HG03039 (cell line): Measurements from ENCODE around the gene AADAC.
"Not testable (repeated sequence)": the region's sequence is repeated elsewhere in the genome, so short reads cannot be mapped to it uniquely, and the experiment has no call there.

ENCODE experiments used
- ATAC-seq: cut with Tn5 transposase; IDR thresholded peaks from one replicate; pipeline ENCODE4 v1.9.1; 2021; ENCODE audit warnings: mild to moderate bottlenecking, moderate library complexity; ENCODE audit not compliant: unreplicated experiment

The AADAC gene, protein sequence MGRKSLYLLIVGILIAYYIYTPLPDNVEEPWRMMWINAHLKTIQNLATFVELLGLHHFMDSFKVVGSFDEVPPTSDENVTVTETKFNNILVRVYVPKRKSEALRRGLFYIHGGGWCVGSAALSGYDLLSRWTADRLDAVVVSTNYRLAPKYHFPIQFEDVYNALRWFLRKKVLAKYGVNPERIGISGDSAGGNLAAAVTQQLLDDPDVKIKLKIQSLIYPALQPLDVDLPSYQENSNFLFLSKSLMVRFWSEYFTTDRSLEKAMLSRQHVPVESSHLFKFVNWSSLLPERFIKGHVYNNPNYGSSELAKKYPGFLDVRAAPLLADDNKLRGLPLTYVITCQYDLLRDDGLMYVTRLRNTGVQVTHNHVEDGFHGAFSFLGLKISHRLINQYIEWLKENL

GRCh38 chr3:151813799-151814198 lies at the start of gene AADAC:
AADAC (plus strand) TSS chr3:151814116; CDS start chr3:151814163, 47 bp downstream.
- ATAC-seq: no peak

GRCh38 chr3:151764699-151765098 lies 49.2 kb upstream of the AADAC start:
- ATAC-seq: not testable (repeated sequence)

DNA sequence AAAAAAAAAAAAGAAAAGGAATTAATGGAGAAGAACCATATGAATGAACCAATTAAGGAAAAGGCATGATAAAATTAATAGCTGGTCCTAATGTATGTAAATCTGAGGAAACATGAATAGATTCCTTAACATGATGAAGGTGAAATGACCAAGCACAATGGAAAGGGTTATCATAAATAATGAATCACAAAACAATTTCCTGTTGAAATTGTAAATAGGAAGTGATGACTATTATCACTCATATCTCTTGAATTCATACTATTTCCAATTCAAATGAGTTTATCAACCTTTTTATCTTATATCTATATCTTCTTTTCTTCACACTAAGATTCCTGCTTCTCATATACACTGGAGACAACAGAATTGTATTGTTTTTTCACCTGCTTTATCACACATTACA lies 48.2 kb upstream of the AADAC start:
- ATAC-seq: no peak

DNA sequence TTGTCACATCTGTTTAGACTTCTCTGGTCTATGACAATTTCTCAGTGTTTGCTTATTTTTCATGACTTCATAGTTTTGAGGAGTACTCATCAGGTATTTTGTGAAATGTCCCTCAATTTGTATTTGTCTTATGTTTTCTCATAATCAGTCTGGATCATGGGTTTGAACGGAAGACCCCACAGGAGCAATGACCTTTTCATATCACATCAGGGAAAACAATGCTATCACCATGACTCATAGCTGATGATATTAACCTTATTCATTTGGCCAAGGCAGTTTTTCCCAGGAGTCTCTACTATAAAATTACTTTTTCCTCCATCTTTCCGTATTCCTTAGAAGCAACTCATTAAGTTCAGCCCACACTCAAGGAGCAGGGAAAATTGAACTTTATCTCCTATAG lies 47.5 kb upstream of the AADAC start:
- ATAC-seq: no peak

GRCh38 chr3:151768393-151768930 lies 45.5 kb upstream of the AADAC start:
- ATAC-seq: no peak

GRCh38 chr3:151769175-151769574 lies 44.7 kb upstream of the AADAC start:
- ATAC-seq: no peak

- no peak for ATAC-seq
These were observed 43.0 kb upstream of the AADAC start for GRCh38 chr3:151770956-151771355.

DNA sequence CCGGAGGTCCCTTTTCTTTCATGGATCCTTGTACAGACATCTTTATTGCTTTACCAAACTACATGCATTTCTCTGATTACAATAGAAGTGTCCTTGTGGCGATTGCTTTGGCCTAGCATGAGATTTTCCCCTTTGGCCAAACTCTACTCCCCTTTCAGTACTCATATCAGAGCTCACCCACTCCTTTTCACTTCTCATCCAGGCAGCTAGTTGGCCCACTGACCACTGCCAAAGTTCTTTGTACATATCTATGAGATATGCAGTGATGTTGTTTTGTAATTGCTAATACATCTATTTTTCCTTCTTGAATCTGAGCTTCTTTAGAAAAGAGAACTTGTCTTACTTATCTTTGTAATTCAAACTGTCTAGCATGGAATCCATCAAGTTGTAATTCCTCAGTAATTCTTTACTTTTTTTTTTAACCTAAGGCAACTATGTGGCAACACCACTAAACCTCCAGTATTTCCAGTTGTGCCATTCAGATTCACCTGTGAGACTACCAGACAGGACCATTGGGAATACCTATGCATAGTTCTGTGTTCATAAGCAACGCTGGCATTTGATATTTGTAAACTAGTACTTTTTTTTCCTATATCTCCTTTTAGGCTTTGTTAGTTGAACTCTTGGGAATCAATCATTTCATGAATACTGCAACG lies 41.0 kb upstream of the AADAC start:
- ATAC-seq: no peak

- ATAC-seq: no peak
These were observed 39.7 kb upstream of the AADAC start for GRCh38 chr3:151774235-151774634.

- no peak for ATAC-seq
These were observed 39.0 kb upstream of the AADAC start for GRCh38 chr3:151774910-151775309.

- ATAC-seq: no peak
These were observed 38.3 kb upstream of the AADAC start for GRCh38 chr3:151775314-151776258.

DNA sequence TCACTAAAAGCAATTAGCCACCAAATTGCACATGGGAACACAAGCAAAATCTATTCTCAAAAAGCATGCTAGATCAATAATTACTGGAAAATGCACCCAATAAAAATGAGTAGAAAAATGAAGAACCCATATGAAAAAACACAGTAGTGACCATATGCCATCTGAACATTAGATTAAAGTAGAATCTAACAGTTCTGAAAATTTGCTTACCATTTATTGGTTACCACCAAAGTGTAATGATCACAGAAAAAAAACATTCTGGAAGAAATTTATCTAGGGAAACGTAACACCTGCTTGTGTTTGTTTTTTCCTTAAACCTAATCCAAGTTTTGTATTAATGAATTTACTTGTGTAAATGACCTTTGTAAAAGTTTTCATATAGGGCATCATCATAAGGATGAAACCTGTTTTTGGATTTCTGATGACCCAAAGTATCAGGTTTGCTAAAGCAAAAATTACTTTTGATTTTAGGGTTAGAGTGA lies 37.6 kb upstream of the AADAC start:
- no peak for ATAC-seq

DNA sequence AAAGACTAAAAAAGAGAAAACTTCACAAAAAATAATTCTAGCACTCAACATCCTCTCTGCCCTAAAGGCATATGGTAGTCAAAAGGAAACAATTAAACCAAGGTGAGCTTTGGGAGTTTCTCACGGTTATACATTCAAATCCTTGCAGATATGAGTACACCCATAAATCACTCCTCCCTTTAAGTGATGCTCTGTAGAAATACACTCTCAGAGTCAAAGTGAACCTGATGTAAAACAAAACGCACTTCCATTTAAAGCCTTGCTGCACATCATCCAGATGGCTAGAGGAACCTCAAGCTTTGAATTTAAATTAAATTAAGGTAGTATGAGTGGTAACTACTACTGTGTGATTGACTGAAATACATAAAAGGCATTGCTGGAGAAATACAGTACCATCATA lies 36.0 kb upstream of the AADAC start:
- no peak for ATAC-seq

- no peak for ATAC-seq
These were observed 26.3 kb upstream of the AADAC start for GRCh38 chr3:151787626-151788025.

- ATAC-seq: no peak
These were observed 25.5 kb upstream of the AADAC start for GRCh38 chr3:151788401-151788800.

GRCh38 chr3:151789853-151790463 lies 24.0 kb upstream of the AADAC start:
- ATAC-seq: no peak

DNA sequence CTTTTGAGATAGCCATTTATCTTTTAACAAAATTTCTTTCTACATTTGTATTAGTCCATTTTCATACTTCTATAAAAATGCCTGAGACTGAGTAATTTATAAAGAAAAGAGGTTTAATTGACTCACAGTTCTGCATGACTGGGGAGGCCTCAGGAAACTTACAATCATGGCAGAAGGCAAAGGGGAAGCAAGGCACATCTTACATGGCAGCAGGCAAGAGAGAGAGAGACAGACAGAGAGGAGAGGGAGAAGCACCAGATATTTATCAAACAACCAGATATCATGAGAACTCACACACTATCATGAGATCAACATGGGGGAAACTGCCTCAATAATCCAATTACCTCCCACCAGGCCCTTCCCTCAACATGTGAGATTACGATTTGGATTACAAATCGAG lies 23.2 kb upstream of the AADAC start:
- ATAC-seq: not testable (repeated sequence)

- no peak for ATAC-seq
These were observed 21.5 kb upstream of the AADAC start for GRCh38 chr3:151792411-151792810.

DNA sequence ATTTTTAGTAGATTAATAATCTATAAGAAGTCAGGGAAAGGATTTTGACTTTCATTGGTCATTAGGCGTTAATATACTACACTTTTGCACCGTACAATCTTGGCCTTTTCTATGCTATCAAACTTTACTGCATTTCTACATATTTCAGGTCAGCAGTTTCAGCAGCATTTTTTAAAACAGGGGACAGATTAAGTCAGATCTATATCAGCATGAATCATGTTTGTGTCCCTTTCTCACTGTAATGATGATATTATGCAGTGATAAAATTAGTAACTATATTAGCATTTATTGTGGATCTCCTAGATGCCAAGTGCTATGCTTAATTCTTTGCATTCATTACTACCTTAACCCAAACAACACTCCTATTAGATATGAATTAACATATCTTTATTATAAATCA lies 20.3 kb upstream of the AADAC start:
- ATAC-seq: no peak

GRCh38 chr3:151794080-151794479 lies 19.8 kb upstream of the AADAC start:
- no peak for ATAC-seq
